ENCODE results near the gene PRKACA.
A peak's percentile ranks its signal among the peaks of the same experiment; 100 is the strongest.

Gene PRKACA

DNA sequence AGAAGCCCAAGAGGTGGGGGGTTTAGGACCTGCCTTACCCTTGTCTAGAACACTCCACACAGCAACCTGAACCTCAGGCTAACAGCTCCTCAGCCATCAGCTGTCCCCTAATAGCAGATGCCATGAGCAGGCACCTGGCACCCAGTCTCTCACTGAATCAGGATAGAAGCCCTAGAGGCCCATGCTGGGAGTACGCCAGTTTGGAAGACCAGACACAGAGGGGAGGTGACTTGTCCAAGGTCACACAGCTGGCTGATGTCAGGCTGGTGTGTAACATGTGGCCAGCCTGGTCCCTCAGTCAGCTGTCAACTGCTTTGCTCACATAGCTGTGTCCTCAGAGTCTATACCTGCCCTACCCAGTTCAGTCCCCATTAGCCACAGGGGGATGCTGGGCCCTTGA is 14.3 kb downstream of the PRKACA start:
- TF ChIP-seq POLR2A (IDR thresholded peaks at IDR 0.05; ENCODE audit: low read length) (no peak), GATA1 (IDR thresholded peaks at IDR 0.05; ENCODE audit: low read depth, low read length) (no peak)
- DNase-seq: peak in 1 of 2 experiments; percentile 37

DNA sequence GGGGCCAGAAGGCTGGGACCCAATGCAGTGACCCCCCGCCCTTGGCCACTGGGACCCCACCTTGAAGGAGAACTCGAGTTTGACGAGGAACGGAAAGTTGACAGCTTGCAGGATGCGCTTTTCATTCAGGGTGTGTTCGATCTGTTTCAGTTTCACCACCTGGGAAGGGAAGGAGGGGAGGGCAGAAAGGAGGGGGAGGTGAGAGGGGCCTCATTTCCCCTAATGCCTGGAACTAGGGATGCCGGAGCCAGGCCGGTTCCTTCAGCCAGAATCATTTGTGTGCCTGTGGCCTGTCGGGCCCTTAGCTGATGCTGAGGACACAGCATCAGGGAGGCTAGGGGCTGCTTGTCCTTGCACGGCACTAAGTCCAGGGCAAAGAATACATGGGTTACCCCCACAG is 14.8 kb downstream of the PRKACA start:
- no peak for DNase-seq
- no peak for TF ChIP-seq POLR2A (IDR thresholded peaks at IDR 0.05; ENCODE audit: low read length)
- TF ChIP-seq GATA1 (IDR thresholded peaks at IDR 0.05; ENCODE audit: low read depth, low read length): no peak

DNA sequence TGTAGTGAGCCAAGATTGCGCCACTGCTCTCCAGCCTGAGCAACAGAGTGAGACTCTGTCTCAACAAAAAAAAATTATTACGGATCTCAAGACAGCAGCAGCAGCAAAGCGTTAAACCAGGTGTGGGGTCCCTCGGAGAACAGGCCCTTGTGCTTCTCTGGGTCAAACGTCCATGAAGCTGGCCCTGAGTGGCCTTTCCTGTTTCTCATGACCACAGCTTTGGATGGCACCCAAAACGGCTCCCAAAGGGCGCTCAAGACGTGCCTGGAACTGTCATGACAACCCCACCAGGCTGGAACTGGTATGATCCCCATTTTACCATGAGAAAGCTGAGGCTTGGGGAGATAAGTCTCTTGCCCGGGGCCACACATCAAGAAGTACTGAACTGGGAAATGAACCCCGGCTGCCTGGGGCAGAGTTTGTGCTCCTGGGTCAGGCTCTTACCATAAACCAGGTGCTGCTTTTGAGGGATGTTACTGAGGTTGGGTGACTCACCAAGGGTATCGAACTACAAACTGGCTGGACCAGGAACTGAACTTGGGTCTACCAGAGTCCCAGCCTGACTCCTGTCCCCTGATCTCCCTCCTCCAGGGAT is 15.4 kb downstream of the PRKACA start:
- TF ChIP-seq POLR2A (IDR thresholded peaks at IDR 0.05; ENCODE audit: low read length): no peak
- no peak for DNase-seq

DNA sequence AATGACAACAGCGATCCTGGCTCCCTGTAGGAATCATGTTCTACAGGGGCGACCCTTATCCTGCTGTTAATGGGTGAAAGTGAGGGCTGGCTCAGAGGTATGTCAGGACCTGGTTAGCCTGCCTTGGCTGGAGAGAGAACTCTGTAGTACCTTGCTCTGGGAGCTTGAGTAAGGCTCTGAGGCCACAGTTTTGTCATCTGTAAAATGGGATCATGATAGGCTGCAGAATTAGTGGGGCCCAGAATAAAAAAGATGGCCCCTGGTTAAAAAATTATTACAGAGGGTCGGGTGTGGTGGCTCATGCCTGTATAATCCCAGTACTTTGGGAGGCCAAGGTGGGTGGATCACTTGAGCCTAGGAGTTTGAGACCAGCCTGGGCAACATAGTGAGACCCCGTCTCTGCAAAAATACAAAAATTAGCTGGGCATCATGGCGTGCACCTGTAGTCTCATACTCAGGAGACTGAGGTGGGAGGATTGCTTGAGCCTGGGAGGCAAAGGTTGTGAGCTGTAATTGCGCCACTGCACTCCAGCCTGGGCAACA is 16.5 kb downstream of the PRKACA start:
- TF ChIP-seq POLR2A (IDR thresholded peaks at IDR 0.05; ENCODE audit: low read length) (no peak), GATA1 (IDR thresholded peaks at IDR 0.05; ENCODE audit: low read depth, low read length) (no peak)
- DNase-seq: no peak

DNA sequence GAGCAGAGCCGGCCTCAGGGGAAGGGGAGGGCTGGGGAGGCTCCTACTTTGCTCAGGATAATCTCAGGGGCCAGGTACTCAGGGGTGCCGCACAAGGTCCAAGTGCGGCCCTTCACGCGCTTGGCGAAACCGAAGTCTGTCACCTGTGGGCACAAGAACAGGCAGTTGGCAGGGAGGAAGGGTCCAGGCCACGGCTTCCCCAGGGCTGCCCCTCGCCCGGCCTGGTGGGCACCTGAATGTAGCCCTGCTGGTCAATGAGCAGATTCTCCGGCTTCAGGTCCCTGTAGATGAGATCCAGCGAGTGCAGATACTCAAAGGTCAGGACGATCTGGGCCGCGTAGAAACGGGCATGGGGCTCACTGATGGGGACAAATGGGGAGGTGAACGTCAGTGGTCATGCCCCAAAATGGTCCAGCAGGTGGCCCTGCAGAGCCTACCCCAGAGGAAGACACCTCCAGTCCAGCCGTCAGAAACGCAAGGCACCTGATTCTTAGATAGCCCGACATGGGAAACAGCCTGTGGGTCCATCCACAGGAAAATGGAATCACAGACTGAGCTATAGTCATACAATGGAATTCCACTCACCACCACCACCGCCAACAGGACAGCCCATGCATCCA is 19.9 kb downstream of the PRKACA start:
- TF ChIP-seq POLR2A (IDR thresholded peaks at IDR 0.05; ENCODE audit: low read length) (no peak), GATA1 (IDR thresholded peaks at IDR 0.05; ENCODE audit: low read depth, low read length) (no peak)
- DNase-seq: no peak

DNA sequence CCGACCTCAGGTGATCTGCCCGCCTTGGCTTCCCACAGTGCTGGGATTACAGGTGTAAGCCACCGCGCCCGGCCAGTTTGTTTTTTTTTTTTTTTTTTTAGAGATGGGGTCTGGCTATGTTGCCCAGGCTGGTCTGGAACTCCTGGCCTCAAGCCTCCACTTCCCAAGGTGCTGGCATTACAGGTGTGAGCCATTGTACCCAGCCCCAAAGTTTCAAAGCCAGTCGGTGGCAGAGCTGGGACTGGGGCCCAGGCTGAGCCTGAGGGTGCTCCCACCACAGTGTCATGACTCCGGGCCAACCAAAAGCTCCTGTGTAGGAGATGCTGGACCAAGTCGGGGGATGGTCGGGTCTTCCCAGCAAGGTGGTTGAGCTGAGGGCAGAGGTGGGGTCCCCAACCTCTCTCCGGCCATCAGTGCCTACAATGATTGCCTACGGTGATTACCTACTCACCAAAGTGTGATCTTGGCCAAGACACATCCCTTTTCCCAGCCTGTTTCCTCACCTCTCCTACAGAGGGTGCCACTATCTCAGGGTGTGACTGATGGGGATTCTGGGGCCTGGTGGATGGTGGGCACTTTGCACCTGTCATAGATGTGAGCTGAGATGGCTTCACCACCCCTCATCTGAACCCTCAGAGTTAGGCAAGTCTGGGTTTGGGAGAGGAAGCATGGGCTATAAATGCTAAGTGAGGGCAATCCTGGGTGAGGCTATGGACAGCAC is 21.1 kb downstream of the PRKACA start:
- no peak for DNase-seq
- TF ChIP-seq POLR2A (IDR thresholded peaks at IDR 0.05; ENCODE audit: low read length): no peak
- TF ChIP-seq GATA1 (IDR thresholded peaks at IDR 0.05; ENCODE audit: low read depth, low read length): no peak

DNA sequence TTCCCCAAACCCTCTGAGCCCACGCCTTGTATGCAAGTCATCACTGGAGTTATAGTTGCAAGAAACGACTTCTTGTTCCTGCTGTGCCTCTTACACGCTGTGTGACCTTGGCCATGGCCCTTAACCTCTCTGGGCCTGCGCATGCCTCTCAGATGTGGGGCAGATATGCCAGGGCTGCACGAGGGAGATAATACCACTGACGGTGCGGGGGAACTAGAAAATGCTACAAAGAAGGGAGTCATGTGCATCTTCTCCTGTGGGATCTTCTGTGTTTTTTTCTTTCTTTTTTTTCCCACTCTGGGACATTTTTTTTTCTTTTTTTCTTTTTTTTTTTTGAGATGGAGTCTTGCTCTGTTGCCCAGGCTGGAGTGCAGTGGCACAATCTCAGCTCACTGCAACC is 22.7 kb downstream of the PRKACA start:
- DNase-seq: peak; percentile 44 to 73
- TF ChIP-seq GATA1 (IDR thresholded peaks at IDR 0.05; ENCODE audit: low read depth, low read length) (no peak), POLR2A (IDR thresholded peaks at IDR 0.05; ENCODE audit: low read length) (no peak)

DNA sequence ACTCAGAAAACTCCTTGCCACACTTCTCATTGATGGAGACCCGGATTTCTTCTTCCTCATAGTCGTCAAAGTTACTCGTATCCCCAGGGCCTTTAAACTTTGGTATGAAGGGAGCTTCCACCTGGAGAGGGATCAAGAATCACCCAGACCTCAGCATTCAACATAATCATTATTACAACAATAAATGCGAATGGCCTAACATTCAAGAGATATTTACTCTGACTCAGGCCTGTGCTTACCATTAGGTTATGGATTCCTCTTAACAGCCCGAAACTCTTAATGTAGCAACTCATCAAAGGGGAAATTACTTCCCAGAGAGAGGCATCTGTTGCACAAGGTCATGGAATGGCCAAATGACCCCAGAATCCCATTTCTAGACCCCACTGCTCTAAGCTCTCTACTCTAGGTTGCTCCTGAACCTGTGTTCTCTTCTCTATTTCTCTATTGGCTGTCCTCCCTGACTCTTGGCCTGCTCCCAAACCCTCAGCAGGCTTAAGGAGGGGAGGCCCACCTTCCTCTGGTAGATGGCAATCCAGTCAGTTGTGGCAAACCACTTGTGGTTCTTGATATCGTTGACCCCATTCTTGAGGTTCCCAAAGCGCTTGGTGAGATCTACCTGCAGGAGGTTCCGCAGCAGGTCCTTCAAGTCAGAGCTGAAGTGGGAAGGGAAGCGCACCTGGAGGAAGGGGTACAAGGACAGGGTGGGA is 24.3 kb downstream of the PRKACA start:
- DNase-seq: peak in 1 of 2 experiments; percentile 37
- no peak for TF ChIP-seq GATA1 (IDR thresholded peaks at IDR 0.05; ENCODE audit: low read depth, low read length)
- TF ChIP-seq POLR2A (IDR thresholded peaks at IDR 0.05; ENCODE audit: low read length): no peak

DNA sequence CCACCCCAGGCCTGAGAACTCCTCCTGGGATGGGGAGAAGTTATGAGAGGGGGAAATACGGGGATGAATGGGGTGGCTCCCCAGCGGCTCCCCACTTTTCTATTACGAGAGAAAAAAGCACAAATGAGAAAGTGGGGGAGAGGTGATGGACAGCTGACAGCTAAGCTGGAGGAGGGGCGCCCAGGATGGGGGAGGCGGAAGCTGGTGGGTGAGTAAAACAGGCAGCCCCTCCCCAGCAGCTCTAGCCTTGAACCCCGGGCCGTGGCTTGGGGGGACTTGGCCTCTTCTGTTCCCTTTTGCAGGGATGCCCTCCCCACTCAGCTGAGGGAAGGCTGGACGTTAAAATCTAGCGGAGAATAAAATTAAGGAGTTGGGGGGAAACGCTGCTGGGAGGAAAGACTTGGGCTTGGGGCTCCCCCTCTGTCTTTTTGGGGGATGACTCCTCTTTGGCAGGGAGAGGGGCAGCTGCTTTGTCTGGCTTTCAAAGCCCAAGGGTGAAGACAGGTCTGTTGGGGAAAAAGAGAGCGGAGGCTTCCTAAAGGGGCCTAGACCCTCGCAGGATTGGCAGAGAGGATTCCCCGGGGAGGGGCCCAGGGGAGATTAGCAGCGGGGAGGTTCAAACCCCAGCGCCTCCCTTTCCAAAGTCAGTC is 25.6 kb downstream of the PRKACA start:
- TF ChIP-seq POLR2A (IDR thresholded peaks at IDR 0.05; ENCODE audit: low read length) (no peak), GATA1 (IDR thresholded peaks at IDR 0.05; ENCODE audit: low read depth, low read length) (no peak)
- DNase-seq: peak; percentile 60 to 75

DNA sequence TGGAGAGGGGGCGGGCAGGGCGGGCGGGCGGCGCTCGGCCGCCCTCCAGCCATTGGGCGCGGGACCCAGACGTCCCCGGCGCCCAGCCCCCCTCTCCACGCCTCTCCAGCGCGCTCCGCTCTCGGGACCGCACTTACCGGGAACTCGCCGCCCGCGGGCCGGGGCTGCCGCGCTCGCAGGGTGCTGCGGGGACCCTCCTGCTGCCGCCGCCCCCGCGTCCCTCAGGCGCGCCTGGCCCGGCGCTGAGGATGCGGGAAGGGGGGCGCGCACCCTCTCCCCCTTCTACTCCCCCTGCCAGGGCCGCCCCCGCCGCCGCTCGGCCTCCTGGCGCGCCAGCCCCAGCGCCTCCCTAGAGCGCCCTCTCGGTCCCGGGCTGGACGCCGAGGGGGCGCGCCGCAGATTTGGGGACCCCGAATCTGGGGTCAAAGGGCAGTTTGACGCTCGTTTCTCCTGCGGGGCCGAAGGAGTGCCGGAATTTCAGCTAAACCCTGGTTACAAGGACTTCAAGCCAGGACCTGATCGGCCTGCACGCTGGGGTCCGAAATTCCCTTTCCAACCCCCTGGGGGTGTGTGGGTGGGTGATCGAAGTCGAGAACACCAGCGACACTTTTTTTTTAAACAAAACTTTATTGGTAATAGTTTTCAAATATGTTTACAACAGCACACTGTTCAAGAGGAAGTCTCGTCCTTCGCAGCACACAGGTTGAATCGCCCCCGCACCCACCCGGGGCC is 26.3 kb downstream of the PRKACA start:
- peak; percentile 94 to 95 for DNase-seq

DNA sequence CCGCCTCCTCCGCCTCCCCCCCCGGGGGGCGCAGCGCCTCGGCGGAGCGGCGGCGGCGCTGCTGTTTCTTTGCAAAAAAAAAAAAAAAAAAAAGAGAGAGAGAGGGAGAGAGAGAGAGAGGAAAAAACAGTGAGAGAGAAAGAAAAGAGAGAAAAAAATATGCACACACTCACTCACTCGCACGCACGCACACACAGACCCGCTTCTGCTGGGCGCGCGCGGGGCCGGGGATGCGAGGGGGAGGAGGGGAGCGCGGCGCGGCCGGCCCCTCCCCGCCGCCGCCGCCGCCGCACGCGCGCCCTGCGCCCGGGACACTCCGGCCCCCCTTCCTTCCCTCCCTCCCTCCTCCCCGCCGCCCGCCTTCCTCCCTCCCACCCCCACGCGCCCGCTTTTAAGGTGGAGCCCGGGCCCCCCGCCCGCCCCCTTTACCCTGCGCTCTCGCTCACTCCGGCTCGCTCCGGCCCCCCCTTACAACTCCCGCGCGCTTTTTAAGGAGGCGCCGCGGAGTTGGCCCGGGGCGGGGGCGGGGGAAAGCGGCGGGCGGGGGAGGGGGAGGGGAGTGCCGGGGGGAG is 27.0 kb downstream of the PRKACA start, which contains the start of gene SAMD1:
TSS of gene SAMD1 (minus strand) at position 243 of the 572 bp plus-strand sequence.
- peak; percentile 94 to 95 for DNase-seq
- TF ChIP-seq GATA1 (IDR thresholded peaks at IDR 0.05; ENCODE audit: low read depth, low read length) (no peak), POLR2A (IDR thresholded peaks at IDR 0.05; ENCODE audit: low read length) (no peak)

More for the DNA sequence above, 26.3 kb downstream of the PRKACA start:
- TF ChIP-seq GATA1 (IDR thresholded peaks at IDR 0.05; ENCODE audit: low read depth, low read length) (no peak), POLR2A (IDR thresholded peaks at IDR 0.05; ENCODE audit: low read length) (peak; percentile 65)

DNA sequence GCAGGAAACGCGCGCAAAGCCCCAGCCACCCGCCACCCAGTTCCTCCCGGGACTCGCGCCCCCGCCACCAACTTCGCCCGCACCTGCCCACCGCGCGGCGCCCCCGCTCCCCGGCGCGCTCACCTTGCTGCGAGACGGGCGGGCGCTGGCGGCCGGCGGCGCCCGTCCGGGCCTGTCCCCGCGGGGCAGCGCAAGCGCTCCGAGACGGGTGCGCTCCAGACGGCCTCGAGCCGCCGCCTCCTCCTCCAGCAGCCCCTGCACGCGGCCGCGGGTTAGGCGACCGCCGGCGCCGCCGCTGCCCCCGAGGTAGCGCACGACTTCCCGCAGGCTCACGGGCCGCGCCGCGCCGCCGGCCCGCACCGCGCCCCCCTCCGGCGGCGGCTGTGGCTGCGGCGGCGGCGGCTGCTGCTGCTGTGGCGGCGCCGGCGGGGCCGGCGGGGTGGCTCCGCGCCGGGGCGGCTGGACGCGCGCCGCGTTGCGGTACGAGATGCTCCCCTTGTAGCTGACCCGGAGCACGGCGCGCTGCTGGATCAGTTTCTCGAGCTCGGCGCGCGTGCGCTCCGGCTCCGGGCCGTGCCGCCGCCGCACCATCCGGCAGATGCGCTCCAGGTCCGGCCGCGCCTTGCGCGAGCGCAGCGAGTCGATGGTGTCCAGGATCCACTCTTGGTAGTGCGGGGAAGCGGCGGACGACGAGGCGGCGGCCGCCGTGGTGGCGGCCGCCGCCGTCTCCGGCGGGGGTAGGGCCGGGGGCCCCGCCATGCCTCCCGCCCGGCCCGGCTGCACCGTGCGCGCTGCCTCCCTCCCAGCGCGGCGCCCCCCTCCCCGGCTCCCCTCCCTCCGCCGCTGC is 27.7 kb downstream of the PRKACA start:
- DNase-seq: peak; percentile 78 to 88
- TF ChIP-seq GATA1 (IDR thresholded peaks at IDR 0.05; ENCODE audit: low read depth, low read length) (no peak), POLR2A (IDR thresholded peaks at IDR 0.05; ENCODE audit: low read length) (no peak)

Measured in erythroblast (primary cell).